ENCODE results near the gene SLC38A7.
"Not testable (repeated sequence)": the region's sequence is repeated elsewhere in the genome, so short reads cannot be mapped to it uniquely, and the experiment has no call there.

Gene SLC38A7

DNA sequence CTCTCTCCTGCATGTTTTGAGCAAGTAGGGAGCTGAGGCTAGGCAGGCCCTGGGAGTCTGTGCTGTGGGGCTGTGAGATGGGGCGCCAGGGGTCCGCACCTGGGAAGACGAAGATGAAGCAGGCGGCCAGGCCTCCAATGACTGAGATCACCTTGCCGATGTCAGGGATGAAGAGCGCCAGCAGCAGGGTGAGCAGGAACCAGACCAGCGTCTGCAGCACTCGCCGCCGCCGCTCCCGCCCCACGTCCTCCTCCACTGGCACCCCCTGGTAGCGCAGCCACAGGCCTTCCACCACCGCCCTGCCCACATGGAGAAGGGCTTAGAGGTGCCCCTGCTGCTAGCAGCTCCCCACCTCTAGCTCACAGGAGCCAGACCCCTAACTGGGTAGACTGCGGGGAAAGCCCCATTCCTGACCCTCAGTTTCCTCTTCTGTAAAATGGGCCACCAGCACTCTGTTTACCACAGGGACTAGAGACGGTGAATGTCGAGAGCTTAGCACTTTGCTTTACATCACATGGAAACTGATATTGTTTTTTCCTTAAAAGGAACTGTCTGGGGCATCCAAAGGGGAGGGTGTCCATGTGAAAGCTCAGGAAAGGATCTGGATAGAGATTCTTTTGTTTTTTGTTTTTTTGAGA lies 13.5 kb downstream of the SLC38A7 start:
- no peak for DNase-seq

DNA sequence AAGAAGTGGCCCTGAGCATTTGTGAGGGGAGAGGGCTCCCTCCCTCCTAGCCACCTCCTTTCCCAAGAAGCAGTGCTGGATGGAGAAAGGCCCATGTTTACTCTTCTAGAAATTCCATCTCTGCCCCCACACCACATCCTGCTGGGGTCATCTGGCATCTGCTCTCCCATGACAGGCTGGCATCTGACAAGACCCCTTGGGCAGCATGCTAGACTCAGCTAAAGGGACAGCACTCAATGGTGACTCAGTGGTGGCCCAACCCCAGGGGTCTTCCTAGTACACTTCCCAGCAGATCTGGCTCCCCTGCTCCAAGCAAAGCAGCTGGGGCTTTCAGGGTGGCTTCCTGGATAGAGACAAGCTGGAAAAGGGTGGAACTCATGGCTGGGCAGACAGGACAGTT lies 14.4 kb downstream of the SLC38A7 start:
- DNase-seq = no peak

DNA sequence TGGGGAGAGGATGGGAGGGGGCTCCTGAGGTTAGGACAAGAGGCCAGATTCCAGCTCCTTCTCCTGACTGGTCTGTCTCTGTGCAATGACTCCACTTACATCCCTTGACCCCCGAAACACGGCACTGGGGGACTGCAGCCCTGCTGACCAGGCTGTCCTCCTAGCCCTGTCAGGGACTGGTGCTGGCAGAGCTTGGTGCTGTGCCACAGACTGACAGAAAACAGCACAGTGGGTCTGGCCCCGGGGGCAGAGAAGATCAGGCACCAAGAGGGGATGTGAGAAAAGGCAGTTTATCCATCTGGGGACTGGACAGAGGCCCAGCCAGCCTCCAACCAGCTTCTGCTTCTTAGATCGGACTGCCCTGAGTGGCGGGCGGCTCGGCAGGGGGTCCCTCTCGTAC lies 19.4 kb downstream of the SLC38A7 start:
- no peak for DNase-seq

GRCh38 chr16:58661199-58661830 lies 23.3 kb downstream of the SLC38A7 start:
- peak; percentile 84 for DNase-seq

GRCh38 chr16:58659911-58660310 lies 24.7 kb downstream of the SLC38A7 start:
- DNase-seq = not testable (repeated sequence)

DNA sequence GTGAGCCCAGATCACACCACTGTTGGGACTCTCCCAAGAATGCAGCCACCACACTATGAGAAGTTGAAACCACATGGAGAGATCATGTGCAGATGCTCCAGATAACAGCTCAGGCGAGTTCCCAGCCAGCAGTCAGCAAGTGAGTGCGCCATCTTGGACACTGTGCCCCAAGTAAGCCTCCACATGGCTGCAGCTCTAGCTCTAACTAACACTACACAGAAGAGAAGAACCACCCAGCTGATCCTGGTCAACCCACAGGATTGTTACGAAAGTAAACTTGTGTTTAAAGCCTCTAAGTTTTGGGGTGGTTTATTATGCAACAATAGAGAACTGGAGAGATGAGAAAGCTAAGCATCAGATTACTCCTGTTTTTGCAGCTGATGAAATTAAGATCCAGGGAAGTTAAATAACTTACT lies 25.8 kb downstream of the SLC38A7 start:
- DNase-seq = no peak

DNA sequence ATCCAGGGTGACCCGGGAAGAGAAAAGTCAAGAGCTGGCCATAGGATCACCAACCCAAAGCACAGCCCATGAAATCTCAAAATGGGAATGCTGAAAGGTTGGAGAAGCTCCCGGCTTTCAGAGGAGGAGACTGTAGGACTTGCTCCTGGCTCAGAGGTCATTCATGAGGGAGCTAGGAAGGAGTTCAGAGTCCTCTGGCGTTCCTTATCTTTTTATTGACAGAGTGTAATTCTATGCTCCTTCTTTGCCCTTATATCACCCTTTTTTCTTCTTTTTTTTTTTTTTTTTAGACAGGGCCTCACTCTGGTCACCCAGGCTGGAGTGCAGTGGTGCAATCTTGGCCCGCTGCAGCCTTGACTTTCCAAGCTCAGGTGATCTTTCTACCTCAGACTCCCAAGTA lies 27.7 kb downstream of the SLC38A7 start:
- DNase-seq = no peak

DNA sequence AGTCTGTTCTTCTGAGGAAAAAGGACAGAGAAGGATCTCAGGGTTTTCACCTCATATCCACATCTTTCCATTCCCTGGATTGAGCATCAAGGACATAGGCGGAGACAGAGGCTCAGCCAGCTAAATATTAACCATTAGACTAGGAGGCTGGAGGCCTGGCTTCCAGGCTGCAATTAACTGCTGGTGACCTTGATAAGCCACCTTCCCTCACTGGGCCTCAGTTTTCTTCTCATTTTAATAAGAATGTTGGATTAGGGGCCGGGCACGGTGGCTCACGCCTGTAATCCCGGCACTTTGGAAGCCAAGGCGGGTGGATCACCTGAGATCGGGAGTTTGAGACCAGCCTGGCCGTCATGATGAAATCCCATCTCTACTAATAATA lies 29.4 kb downstream of the SLC38A7 start:
- DNase-seq = no peak

DNA sequence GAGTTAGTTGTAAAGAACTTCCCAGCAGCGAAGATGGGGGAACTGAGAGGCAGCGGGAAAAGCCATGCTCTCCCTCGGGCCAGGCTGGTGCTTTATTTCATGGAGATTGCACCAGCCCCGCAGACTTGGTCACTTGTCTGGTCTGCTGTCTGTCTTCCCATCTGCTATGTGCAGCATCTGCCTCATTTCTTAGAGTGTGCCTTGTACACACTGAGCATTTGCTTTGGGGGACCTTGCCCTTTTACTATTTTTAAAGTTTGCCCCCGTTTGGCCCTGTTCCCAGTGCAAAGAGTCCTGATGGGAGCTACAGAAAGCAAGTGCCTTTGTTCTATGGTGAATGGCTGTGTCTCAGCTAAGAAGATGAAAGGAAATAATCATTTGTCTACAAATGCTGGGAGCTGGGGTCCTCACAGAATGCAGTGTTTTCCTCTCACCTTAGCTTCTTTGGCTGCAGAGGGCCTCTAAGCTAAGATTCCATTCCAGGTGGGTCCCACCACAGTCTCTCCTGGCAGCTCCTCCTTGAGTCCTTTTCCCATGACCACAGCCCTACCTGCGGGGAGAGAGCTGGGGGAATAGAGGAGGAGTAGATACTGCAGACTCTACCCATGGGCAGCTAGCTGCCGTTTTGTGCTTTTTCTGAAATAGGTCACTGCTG lies 29.9 kb downstream of the SLC38A7 start:
- DNase-seq = no peak

DNA sequence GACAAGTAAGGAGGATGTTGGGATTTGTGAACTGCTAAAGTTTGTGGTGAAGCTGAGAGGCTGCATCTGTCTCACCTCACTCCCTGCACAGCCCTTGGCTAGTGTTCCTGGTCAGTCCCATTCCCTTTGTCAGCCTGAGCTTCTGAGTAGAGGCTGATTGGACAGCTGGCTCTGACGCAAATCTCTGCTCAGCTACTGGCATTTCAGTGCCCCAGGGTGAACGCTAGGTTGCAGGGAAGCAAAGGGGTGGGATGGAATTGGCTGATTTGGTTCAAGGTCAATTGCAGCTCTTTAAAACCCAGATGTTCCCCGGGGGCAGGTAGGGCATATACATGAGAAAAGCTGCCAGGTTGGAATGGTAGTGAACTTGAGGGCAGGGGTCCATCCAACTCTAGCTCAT lies 31.8 kb downstream of the SLC38A7 start:
- DNase-seq = no peak

DNA sequence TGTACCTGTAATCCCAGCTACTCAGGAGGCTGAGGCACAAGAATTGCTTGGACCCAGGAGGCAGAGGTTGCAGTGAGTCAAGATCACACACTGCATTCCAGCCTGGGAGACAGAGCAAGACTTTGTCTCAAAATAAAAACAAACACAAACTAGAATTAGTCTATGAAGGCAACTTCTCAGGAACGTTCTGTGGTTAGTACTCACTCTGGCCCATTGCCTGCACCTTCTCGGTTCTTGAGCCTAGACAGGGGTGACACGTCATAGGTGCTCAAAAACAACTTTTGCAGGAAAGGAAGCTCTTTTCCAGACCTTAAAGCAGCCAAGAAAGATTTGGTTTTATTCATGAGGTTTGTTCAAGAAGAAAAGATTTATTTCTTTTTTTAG lies 32.6 kb downstream of the SLC38A7 start:
- DNase-seq = no peak

GRCh38 chr16:58649707-58650106 lies 34.9 kb downstream of the SLC38A7 start:
- DNase-seq = no peak

DNA sequence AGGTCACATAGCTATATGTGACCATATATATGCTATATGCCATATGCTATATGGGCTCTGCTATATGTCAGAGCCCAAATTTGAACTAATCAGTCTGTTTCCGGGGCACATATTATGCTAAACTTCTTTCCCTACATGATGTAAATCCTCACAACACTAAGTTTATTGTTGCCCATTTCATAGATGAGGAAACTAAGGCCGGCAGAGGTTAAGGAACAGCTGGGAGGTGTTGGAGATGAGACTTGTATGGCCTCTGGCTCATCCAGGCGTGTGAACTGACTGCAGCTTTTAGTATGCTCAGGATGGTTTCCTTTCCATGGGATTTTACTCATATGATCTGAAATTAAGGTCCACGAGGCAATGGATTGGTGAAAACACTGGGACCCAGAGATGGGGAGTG lies 37.5 kb downstream of the SLC38A7 start:
- no peak for DNase-seq

DNA sequence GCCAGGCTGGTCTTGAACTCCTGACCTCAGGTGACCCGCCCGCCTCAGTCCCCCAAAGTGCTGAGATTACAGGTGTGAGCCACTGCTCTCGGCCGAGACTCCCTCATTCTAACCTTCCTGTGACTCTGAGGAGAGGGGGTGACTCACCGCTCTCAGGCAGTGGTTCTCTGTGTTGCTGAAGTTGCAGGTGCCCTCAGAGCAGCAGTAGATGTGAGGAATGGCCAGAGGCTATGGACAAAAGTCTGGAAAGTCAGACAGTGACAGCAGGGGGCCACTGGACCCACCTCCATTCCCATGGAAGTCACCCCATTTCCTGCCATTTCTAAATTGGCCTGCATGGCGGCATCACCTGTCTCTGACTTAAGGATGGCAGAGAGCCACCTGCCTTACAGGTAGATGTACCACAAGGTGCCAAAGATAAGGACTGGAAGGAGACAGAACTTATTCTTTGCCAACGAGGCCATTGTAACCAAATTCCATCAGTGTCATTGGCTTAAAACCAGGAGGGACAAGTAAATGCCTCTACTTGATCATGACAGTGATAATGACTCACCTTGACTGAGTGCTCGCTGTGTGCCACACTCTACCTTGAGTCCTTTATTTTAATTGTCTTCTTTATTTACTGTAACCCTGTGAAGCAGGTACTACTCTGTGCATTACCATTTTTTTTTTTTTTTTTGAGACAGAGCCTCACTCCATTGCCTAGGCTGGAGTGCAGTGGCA lies 39.6 kb downstream of the SLC38A7 start:
- DNase-seq = no peak

GRCh38 chr16:58644108-58644507 lies 40.5 kb downstream of the SLC38A7 start:
- DNase-seq = no peak

- DNase-seq = no peak
Measured at GRCh38 chr16:58640949-58641348, 43.6 kb downstream of the SLC38A7 start.

DNA sequence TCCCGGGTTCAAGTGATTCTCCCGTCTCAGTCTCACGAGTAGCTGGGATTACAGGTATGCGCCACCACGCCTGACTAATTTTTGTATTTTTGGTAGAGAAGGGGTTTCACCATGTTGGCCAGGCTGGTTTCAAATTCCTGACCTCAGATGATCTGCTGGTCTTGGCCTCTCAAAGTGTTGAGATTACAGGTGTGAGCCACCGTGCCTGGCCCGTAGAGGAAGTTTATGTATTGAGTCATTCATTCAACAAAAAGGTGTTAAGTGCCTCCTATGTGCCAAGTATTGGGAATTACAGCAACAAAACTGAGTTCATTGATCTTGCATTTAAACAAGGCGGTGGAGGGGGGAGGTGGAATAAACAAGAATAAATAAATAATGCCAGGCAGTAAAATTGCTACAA lies 44.7 kb downstream of the SLC38A7 start:
- no peak for DNase-seq

DNA sequence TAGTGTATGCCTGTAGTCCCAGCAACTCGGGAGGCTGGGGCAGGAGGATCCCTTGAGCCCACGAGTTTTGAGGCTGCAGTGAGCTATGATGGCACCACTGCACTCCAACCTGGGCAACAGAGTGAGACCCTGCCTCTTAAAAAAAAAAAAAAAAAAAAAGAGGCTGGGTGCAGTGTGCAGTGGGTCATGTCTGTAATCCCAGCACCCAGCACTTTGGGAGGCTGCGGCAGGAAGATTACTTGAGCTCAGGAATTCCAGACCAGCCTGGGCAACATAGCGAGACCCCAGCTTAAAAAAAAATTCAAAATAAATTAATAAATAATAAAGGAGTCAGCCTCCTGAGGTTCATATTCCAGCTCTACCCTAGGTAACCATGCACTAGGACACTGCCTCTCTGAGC lies 45.3 kb downstream of the SLC38A7 start:
- no peak for DNase-seq

GRCh38 chr16:58638148-58639036 lies 46.2 kb downstream of the SLC38A7 start:
- DNase-seq = no peak

DNA sequence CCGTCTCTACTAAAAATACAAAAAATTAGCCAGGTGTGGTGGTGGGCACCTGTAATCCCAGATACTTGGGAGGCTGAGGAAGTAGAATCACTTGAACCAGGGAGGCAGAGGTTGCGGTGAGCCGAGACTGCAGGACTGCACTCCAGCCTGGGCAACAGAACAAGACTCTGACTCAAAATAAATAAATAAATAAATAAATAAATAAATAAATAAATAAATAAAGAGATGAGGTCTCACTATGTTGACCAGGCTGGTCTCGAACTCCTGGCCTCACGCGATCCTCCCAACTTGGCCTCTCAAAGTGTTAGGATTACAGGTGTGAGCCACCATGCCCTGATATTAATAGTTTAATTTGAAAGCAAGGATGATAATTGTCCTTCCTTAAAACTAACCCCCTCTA lies 47.5 kb downstream of the SLC38A7 start:
- not testable (repeated sequence) for DNase-seq

DNA sequence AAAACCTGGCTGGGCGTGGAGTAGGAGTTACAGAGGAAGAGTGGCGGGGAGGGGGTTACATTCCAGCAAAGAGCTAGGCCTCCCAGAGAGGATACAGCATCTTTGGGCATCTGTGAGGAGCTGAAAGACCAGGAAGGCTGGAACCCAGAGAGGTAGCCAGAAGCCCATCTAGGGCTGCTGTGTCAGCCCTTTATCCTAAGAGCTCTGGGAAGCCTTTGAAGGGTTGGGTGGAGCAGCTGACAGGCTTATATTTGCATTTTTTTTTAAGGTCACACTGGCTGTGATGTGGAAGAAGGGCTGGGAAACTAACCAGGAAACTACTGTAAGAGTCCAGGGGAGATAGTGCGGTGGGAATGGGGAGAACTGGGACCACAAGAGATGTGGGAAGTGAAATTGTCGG lies 48.1 kb downstream of the SLC38A7 start:
- DNase-seq = no peak

DNA sequence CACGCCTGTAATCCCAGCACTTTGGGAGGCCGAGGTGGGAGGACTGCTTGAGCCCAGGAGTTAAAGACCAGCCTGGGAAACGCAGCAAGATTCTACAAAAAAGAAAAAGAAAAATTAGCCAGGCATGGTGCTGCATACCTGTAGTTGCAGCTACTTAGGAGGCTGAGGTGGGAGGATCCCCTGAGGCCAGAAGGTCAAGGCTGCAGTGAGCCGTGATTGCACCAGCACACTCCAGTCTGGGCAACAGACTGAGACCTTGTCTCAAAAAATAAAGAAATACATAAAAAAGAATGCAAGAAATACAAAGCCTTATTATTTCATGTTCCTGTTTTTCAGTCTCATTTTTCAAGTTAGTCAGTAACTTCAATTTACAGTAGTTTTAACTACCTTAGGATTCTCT lies 49.1 kb downstream of the SLC38A7 start:
- no peak for DNase-seq

DNA sequence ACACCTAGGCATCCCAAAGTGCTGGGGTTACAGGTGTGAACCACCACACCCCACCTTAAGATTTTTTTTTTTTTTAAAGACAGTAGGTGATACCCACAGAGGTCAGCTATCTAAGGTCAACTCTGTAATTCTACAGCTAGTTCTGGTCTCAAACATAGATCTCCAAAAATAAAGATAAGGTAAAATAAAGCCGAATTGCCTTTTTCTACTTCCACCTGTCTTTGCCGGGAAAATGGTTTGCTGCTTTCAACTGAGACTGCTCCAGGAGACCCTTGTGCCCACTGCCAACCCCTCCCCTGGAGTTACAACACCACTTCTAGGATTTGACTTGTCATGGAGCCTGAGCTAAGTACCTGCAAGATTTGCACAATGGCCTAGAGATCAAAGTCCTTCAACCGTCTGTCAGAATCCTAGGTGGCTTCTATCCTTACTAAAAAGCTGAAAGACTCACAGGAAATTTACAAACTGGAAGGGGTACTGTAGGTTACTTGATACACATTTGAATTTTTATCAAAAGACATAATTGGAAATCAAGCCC lies 50.2 kb downstream of the SLC38A7 start:
- DNase-seq = no peak

Measured in midbrain (tissue), 1 donor.